Forelimb muscle (tissue), 1 donor: ENCODE measurements around the gene EXOC4. TPM values are rescaled to one million over a fixed set of nuclear protein-coding genes. Genes with fewer than 3 reads are reported as not detected.

Source experiments
- DNase-seq: peaks from one replicate; pipeline ENCODE4 v3.0.0-alpha.2; 2013; ENCODE audit warnings: low read depth
- polyA plus RNA-seq: library from polyadenylated mRNA; unstranded; fragments of 120-200 nt; gene quantifications from one replicate; pipeline ENCODE4 v1.2.1, GENCODE V29; 2013; ENCODE audit not compliant: insufficient read length

Gene EXOC4
- polyA plus RNA-seq, 1 donor, result 55.2 TPM

DNA sequence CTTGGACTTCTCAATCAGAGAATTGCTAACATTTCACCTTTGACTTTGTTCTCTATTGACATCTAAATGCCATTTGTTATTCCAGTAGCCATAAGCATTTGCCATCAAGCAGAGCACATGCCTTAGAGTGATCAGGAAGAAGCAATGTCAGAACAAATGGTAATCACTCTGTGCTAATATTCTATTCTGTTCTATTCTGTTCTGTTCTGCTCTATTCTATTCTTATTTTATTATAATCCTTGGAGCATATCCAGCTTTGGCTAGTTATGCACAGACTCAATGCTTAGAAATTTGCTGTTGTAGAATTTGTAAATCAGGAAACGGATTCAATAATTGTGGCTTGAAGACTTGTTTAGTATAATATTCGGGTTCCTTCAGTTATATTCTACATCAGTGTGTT is 175.4 kb downstream of the EXOC4 start:
- DNase-seq, result no peak

DNA sequence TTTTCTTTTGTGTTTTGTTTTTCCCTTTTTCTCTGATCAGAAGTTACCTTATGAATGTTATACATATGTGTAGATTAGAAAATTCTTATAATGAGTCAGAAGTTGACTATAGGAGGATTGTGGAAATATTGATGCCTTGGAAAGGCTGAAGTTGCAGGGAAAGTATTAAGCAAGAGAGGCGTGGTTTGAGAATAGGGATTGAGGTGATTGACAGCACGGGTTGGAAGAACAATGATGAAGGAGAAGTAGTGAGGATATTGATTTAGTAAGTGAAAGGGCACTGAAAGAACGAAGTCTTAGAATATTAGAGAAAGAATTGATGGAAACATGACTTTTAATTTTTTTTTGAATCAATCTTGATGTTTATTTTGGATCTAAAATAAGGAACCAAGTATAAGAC is 176.0 kb downstream of the EXOC4 start:
- DNase-seq, result no peak

DNA sequence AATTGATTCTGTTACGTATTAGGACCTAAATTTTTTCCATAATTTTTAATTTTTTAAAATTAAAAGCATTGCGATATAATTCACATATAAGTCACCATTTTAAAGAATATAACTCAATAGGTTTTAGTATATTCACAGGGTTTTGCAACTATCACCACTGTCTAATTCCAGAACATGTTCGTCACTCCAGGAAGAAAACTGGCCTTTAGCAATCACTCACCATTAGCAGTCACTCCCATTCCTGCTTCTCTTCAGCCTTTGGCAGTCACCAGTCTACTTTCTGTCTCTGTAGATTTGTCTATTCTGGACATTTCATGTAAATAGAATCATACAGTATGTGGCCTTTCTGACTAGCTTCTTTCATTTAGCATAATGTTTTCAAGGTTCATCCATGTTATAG is 176.5 kb downstream of the EXOC4 start:
- DNase-seq, result no peak

DNA sequence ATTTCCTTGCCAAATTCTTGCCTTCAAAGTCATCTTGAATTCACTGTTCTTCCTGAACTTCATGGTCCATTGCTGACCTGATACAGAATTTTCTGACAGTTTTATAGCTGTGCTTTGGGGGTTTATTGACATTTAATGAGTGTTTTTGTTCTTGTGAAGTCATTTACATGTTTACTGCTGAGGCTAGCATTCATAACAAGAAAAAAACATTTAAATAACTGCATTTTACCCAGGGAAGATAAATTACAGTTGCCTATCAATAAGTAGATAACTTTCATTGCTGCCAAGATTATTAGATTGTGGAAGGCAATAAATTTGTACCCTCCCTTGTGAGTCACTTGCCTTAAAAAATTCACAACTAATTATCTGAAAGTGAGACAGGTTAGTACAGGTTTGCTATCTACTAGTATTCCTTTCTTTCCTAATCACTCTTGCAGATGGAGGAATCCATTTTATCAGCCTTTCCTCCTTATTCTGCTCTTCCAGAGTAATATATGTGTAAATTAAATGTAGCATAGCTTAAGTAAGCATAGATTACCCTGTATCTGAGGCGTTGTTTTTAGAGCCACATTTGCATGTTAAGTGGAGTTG is 178.4 kb downstream of the EXOC4 start:
- DNase-seq, result no peak

DNA sequence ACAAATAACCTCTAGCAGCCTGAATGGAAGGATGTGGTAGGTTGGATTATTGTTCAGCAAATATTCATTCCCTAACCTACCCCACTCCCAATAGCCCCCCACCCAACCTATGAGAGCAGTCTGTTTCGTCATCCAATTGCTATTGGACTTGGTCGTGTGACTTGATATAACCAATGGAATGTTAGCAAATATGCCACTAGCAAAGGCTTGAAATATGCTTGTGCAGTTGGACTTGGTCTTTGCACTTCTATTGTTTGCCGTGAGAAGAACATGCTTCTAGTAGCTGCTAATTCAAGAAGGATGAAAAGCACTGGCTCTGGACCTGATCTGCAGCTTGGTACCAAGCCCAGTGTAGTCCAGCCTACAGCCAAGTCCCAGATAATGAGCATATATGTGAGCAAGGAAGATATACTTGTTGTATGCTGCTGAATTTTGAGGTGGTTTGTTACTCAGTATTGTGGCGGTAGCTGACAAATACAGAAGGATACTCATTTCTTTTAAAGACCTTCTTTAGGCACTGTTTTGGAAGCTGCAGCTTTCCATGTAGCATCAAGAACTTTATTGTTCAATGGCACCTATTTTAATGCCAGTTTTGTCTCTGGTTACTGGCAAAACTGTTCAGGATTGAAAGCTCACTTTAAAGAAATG is 180.4 kb downstream of the EXOC4 start:
- no peak for DNase-seq

DNA sequence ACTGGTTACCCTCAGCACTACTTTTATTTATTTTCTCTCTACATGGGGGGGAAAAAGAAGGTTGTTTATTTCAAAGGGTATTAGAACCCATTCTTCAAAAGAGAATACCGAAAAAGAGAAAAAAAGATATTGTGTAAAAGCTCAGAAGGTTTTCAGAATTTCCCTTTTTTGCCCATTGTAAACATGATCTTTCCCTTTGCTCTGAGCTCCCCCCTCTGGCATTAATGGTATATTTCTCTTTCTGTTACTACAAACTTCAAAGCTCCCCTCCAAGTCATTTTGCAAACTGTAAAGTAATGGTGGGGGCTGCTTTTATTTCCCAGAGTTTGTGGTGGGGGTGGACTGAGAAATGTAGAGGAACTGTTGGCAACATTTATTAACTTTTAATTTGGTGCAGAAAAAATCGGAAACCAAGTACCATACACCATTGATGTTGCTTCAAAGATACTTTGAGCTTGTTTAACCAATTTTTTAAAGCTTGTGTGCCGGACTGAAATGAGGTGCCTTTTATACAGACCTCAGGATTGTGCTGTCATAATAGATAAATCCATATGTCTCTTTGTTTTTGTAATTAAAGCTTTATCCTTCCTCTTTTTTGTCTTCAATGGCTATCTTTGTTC is 181.5 kb downstream of the EXOC4 start:
- peak; percentile 4 for DNase-seq

DNA sequence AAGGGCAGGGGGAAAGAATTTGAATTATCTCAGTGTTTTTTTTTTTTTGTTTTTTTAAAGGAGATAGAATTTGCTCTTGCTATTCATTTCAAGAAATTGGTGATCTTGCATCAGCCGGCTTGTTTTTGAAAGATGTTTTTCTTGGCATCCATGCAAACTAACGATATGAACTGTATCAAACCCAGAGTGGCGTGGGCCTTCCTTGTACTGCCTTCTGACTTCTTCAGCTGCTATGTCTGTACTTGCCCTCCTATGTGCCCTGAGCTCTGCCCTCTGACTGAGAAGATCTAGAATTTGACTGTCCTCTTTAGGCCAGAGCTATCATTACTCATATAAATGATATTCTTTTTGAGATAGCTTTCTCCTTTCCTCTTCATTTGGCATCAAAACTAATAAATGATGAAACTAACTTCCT is 183.1 kb downstream of the EXOC4 start:
- DNase-seq, result no peak

DNA sequence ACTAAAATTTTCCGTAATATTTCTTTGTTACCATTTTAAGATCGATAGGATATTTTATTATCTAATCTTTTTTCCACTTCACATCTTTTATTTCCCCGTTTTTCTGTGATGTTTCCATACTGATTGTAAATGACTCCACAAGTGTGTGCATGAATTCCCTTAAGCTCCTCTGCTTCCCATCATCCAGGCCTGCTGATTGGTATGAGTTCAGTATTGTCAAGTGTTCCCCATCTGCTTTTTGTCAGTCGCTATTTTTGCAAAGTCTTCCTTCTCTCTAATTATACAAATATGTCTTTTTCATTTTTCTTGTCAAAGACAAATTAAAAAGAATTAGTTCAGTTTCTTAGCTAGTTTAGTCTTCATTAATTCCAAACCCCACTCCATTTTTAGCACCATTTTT is 184.7 kb downstream of the EXOC4 start:
- no peak for DNase-seq

DNA sequence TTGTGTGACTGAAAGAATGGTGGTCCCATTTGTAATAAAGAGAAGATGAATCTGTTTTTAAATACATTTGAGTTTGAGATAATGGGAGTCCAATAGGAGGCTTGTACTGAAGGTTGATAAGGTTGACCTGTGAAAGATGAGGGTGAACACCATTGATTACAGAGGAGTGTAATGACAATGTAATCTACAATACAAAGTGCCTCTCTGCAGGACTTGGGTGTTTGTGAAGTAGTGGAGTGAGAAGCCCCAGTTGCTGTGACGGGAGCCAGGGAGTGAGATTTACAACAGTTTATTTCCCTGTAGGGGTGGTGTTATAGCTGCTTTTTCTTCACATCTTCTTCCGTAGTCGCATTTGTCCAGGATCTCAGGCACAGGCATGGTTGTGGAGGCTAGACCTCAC is 189.9 kb downstream of the EXOC4 start:
- no peak for DNase-seq

DNA sequence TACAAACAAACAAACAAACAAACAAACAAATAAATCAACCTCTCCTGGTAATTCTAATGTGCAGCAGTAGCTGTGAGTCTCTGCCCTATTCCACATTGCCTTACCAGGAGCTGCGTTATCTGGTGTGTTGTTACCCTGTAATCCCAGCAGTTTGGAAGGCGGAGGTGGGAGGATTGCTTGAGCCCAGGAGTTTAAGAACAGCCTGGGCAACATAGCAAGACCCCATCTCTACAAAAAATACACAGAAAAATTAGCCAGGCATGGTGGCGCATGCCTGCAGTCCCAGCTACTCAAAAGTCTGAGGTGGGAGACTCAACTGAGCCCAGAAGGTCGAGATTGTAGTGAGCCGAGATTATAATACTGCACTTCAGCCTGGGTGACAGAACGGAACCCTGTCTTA is 192.7 kb downstream of the EXOC4 start:
- no peak for DNase-seq

DNA sequence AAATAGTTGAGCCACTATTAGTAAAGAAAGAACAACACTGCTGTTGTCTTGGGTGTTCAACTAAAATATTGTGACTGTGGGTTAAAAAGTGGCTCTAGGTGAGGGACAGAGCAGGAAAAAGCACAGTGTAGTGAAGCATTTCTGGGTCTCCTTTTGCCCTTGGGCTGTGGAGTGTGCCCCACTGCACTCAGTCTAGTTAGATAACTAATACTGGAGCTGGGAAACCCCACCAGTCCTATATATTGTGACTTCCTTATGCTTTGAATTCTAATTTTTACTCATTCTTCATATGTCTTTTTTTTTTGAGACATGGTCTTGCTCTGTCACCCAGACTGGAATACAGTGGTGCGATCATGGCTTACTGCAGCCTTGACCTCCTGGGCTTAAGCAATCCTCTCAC is 195.1 kb downstream of the EXOC4 start:
- no peak for DNase-seq

DNA sequence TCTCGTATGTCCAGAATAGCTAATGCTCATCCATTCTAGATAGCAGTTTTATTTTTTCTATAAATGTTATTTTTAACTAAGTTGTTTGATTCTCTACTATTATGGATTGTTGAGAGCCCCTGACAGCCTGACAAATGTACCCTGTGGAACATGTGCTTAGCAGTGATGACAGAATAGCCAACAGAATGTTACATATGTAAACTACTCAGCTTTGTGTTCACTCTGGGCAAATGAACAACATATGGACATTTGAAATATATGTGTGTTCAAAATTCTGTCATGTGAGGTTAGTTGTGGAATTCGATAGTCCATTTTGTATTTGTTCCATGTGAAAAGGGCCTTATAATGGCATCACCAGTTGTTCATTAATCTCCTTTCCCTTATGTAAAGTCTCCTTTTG is 199.7 kb downstream of the EXOC4 start:
- DNase-seq, result no peak

DNA sequence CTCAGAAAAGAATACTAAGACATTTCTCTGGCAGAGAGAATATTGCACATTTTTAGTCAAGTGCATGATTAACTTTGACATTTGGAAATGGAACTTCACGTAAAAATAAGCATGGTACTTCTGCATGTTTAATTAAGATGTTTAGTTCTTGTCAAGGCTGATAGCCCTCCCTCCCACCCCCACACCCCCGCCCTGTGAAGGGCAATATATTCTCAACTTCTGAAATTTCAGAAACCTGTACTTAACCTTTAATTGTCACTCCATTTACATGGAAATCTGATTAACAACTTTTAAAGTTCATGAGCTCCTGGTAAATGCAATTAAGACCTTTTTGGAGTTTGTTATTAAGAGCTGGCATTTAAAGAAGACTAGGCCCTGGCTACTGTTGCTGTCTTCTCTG is 205.8 kb downstream of the EXOC4 start:
- DNase-seq, result no peak

DNA sequence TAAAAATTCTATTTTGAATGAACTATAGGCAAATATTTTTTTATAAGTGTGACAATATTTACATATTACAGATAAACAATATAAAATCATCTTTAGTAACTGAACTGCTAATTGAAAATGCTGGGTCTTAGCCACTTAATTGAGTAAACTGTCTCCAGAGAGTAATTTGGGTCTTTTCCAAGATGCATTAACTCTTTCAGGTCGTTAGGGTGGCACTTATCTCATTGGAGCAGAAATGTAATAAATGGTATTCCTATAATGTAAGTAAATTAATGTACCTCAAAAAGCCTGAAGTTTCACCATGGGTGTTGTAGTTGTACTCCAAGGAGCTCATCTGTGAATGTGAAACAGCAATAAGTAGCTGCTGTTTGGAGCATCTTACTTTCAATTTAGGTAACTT is 208.5 kb downstream of the EXOC4 start:
- no peak for DNase-seq

DNA sequence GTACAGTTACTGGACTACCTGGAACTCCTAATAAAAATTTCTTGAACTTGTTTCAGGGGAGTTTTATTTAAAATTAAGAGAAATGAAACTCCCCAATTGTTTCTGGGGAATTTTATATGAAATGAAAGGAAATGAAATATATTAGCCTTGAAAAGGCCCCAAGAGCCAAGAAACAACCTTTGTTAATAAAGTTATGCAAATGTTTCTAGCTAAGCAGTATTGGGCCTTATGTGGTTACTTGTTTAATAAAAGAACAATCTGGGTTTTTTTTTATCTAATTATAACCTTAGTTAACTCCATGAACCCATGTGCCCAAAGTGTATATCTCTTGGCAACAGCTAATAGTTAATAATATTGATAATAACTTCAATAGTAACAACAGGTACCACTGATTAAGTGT is 222.8 kb downstream of the EXOC4 start:
- DNase-seq, result no peak

DNA sequence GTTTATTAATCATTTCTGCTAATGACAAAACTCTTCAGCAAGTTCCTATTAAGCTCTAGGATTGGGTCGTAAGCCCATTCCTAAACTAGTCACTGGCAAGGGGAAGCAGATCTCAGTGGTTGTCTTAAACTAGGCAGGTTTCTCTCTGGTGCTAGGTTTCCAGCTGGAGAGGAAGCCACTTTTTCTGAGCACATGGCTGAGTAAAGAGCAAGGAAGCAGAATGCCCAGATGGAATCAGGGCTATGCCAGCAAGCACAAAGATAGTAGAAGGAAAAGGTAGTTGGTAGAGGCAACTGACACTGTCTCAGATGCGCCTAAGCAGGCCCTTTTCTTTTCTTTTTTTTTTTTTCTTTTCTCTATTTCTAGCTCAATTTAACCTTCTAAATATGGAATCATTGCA is 224.9 kb downstream of the EXOC4 start:
- DNase-seq, result no peak

DNA sequence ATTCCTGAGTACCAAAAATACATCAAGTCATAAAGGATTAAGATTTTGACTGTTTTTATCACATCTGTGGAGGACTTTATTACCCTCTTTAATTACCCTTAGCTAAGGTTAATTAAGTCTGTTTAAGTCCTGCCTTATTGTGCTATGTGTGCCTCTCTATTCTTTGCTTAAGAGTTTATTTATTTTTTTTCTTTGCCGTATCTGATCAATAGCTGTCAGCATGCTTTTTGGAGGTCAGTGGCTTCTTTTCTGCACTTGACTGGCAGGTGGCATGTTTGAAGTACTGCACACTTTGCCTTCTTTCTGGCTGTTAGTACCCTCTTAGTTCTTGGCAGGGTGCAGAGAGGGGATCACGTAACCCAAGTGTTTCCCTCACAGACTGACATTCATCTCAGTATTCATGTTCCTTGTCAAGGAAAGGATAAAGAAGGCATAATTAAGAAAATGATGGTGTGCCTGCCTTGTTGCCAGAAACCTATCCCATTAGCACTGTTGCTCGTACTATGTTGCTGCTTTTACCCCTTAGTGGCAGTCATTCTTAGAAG is 225.8 kb downstream of the EXOC4 start:
- DNase-seq, result no peak

DNA sequence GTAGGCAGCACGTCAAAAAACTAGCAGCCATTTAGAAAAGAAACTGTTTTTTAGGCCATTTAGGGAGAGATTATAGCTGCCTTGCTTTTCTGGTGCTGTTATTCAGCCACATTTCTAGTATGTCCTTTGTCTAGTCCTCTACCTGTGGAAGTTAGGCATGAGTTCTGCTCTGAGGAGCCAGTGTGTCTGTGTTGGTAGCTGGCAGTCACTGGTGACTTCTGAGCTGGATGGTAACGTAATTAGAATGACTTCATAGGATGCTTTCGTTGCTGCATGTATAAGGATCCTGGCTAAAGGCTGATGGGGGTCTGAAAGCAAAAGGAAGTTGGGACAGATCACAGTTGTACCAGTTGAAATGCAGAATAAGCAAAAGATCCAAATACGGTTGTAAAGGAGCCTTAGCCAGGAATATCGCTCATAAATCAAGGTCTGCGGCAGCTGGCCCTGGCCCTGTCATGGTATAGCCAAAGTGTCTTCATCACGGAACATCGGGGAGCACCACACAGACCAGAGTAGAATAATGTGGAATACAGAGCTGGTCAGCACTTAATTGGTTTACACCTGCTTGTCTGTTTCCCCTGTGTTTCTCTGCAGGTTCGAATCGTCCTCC is 226.7 kb downstream of the EXOC4 start:
- DNase-seq, result no peak

DNA sequence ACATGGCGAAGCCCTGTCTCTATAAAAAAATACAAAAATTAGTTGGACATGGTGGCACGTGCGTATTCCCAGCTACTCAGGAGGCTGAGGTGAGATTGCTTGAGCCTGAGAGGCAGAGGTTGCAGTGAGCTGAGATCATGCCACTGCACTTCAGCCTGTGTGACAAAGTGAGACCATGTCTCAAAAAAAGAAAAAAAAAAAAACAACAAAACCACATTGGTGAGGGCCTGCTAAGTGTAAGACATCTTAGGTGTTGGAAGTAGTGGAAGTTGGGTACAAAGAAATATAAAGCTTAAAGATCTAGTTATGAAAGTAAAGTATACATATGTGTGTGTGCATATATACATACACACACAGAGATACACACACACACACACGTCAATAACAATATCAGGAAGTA is 228.0 kb downstream of the EXOC4 start:
- no peak for DNase-seq

DNA sequence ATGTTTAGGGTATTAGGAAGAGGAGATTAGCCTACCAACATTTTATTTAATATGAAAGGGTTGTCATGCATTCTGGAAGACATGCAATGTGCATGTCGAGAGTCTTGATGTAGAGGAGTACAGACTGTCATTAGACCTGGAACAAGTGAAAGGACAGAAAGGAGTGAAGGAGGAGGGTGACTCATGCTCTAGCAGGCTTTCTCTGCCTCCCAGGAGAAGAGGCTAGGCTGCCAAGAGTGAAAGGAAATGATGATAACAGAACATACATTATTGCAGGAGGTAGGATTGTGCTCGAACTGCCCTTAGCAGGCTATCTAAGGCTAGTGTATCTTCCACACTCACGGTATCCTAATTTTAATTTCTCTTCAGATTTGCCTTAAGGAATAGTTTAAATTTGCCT is 228.8 kb downstream of the EXOC4 start:
- DNase-seq, result peak; percentile 13

DNA sequence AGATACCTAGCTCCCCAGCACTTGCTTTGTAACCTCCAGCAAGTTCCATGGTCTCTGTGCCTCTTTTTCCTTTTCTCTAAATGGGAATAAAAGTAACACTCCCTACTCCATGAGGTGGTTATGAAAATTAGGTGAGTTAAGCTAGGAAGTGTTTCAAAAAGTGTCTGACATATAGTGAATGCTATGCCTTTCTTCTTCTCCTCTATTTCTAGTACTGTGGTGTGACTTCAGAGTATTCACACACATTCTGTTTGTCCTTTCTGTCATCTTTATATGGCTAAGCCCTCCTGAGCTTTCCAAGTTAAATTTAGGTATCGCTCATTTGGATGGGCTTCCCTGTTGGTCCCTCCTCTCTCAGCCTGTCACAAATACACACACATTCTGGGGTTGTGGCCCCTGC is 229.7 kb downstream of the EXOC4 start:
- DNase-seq, result no peak

DNA sequence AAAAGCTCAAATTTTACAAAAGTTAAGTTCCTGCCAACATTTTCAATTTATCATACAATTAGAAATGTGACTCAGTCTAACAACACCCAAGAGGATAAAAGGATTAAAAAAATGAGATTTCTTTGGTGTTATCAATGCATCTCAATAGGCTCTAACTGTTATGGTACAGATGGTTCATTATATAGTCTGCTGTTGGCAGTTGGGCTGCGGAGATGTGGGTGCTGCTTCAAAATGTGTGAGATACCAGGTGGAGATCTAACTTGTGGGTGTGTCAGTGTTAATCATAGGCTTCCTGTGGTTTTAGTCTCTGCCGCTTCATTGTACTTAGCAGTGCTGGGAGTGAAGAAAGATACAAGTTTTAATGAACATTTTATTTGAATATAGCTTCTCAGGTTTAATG is 231.2 kb downstream of the EXOC4 start:
- no peak for DNase-seq

DNA sequence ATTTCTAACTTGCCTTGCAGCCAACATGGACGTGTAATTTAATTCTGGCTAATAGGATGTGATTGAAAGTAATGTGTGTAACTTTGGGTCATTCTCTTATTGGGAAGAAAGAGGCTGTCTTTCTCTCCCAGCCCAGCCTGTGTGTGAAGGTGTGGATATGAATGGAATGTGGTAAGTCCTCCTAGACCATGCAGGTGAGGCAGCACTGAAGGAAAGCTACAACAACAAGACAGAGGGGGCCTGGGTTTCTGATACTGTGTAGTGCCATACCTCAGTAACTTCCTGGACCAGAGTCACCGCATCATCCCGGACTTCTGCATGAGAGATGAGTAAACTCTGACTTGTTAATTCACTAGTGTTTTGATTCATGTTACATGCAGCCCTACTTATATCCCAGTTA is 237.0 kb downstream of the EXOC4 start:
- no peak for DNase-seq
